ENCODE measurements around the gene CLDND1. TPM values are rescaled to one million over a fixed set of nuclear protein-coding genes. Genes with fewer than 3 reads are reported as not detected.

The CLDND1 gene
- total RNA-seq, 1 donor from 2014 or later = 89.7 TPM

- Mint-ChIP-seq H3K4me1 (ENCODE audit: low read depth) (no peaks in the 10 kb centered on the region), H3K27me3 (ENCODE audit: low read depth) (peaks cover 10% of the 10 kb centered on the region), H3K4me3 (ENCODE audit: unreplicated experiment) (no peak overlapping the region), H3K36me3 (ENCODE audit: low read depth) (peaks cover 3% of the 10 kb centered on the region), H3K9me3 (ENCODE audit: low read depth) (peaks cover 43% of the 10 kb centered on the region), H3K27ac (ENCODE audit: unreplicated experiment) (no peak overlapping the region)
- TF ChIP-seq, protein P1, sequence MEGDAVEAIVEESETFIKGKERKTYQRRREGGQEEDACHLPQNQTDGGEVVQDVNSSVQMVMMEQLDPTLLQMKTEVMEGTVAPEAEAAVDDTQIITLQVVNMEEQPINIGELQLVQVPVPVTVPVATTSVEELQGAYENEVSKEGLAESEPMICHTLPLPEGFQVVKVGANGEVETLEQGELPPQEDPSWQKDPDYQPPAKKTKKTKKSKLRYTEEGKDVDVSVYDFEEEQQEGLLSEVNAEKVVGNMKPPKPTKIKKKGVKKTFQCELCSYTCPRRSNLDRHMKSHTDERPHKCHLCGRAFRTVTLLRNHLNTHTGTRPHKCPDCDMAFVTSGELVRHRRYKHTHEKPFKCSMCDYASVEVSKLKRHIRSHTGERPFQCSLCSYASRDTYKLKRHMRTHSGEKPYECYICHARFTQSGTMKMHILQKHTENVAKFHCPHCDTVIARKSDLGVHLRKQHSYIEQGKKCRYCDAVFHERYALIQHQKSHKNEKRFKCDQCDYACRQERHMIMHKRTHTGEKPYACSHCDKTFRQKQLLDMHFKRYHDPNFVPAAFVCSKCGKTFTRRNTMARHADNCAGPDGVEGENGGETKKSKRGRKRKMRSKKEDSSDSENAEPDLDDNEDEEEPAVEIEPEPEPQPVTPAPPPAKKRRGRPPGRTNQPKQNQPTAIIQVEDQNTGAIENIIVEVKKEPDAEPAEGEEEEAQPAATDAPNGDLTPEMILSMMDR (IDR thresholded peaks at IDR 0.05) = no peak
- no peak for DNase-seq (ENCODE audit: low spot score)
Measured at GRCh38 chr3:98482717-98483482, 39.8 kb downstream of the CLDND1 start.

Other genes starting within 250 kb of the CLDND1 start
- gene OR5H2, start 240.4 kb downstream of the CLDND1 start, total RNA-seq = not detected in 3 replicates
- gene OR5K4, start 169.0 kb downstream of the CLDND1 start, total RNA-seq = not detected in 3 replicates
- not detected in 3 replicates for gene OR5K3, start 132.2 kb downstream of the CLDND1 start, total RNA-seq
- gene OR5K1, start 59.7 kb downstream of the CLDND1 start, total RNA-seq = not detected in 3 replicates
- gene OR5K2, start 25.2 kb downstream of the CLDND1 start, total RNA-seq = not detected in 3 replicates
- gene GPR15, start 9.1 kb upstream of the CLDND1 start, total RNA-seq = not detected in 3 replicates
- 11.8 to 19.2 TPM (median 16.2 TPM) in 3 replicates for gene CPOX, start 70.7 kb upstream of the CLDND1 start, total RNA-seq
- gene ST3GAL6, start 240.4 kb upstream of the CLDND1 start, total RNA-seq = 0.32 TPM in 1 of 3 replicates, not detected in the others